ENCODE data around the gene PROM1.

Gene PROM1

DNA sequence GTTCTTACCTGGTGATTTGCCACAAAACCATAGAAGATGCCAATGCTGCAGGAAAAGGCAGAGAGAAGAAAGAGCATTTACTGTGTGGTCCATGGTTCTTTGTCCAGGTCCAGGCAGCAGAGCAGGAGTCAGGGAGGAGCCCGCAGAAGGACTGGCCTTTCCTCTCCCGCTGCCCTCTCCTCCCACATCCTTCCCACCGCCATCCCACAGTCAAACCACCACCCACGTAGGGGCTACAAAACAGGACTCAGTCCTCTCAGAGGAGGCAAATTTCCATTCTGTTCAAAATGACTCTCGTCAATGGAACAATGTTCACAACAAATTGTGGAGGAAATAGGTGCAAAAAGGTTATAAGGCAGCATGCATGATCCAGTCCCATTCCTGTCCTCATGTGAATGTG is 58.6 kb downstream of the PROM1 start:
- DNase-seq = no peak

- peak; percentile 60 for DNase-seq
Observed at GRCh38 chr4:16023776-16024408, 59.9 kb downstream of the PROM1 start.

DNA sequence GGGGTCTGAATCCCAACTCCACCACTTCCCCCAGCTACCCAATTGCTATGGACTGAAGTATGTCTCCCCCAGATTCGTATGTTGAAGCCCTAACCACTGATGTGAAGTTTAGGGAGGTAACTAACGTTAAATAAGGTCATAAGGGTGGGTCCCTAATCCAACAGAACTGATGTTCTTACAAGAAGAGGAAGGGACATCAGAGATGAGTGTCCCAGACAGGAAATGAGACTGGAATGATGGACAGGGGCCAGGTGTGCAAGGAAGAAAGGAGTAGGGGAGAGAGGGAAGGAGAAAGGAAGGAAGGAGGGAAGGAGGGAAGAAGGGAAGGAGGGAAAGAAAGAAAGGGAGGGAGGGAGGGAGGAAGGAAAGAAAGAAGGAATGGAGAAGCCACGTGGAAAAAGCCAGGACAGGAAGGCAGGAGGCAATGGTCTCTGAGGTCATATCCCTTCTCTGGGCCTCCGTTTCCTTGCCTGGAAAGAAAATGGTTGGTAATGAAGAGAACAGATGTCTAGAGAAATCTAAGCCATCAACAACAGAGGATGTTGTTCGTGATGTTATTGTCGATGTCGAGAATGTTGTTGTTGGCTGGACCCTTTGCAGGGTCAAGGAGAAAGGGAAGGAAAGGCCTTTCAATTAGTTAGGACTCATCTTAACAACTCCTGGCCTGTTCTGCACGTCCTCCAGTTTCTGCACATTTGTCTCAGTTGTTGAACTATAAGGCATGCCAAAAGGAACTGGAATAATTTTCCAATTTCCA is 61.8 kb downstream of the PROM1 start:
- no peak for DNase-seq

- DNase-seq = no peak
Observed at GRCh38 chr4:16019649-16020048, 64.2 kb downstream of the PROM1 start.

DNA sequence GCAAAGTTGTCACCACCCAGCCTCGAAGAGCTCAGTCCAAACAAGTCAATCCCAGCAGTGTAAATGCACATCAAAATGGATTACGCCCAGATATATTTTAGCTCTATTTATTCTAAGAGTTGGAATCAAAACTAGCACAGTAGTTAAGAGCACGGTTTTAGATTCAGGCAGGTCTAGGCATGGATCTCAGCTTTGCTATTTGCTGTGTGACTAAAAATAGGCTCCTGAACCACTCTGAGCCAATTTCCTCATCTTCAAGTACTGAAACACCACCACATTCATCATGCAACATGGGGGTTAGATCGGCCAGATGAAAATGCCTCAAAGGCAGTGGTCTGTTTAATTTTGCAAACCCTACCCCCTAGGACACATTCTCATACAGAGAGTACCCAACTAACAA is 65.0 kb downstream of the PROM1 start:
- no peak for DNase-seq

DNA sequence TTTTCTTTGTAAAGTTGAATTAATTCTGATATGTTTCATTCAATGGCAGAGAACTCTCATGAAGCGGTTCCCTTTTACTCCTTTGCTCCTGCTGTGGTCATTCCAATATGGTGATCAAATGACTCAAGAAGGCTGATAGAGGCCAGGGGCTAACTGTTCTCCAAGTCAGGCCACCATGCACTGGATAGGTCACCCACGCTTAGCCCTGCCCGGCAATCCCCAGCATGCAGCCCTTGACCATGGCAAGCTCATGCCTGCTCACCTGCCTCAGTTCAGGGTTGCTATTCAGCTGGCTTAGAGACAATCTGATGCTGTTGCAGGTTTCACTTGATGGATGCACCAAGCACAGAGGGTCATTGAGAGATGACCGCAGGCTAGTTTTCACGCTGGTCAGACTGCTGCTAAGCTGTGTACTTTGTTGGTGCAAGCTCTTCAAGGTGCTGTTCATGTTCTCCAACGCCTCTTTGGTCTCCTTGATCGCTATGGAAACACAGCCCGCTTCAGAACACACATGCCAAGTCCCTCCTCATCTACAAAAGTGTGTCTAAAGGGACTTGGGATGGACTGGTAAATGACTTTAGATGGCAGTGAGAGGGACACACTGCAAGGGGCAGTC is 65.7 kb downstream of the PROM1 start:
- no peak for DNase-seq

- no peak for DNase-seq
Observed at GRCh38 chr4:16016536-16016935, 67.3 kb downstream of the PROM1 start.

- no peak for DNase-seq
Observed at GRCh38 chr4:16011173-16011572, 72.7 kb downstream of the PROM1 start.

DNA sequence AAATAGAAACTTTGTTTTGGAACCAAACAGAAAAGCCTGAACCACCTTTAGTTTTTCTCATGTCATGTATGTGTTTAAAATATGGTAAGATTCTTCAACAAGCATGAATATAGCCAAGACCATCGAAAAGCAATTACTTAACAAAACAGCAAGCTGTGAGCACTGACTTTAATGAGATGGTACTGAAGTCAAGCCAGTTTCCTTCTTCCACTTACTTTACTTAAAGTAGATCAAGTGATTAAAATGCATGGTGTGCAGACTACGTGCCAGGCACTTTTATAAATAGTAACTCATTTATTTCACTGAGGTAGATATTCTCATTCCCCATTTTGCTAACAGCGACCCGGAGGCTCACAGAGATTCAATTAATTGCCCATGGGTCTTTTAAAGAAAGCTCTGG is 74.7 kb downstream of the PROM1 start:
- DNase-seq = no peak

GRCh38 chr4:16007471-16008095 is 76.2 kb downstream of the PROM1 start:
- no peak for DNase-seq

- no peak for DNase-seq
Observed at GRCh38 chr4:16006771-16007446, 76.9 kb downstream of the PROM1 start.

- no peak for DNase-seq
Observed at GRCh38 chr4:16005676-16006075, 78.1 kb downstream of the PROM1 start.

GRCh38 chr4:16001484-16001858 is 82.4 kb downstream of the PROM1 start:
- peak; percentile 30 for DNase-seq

DNA sequence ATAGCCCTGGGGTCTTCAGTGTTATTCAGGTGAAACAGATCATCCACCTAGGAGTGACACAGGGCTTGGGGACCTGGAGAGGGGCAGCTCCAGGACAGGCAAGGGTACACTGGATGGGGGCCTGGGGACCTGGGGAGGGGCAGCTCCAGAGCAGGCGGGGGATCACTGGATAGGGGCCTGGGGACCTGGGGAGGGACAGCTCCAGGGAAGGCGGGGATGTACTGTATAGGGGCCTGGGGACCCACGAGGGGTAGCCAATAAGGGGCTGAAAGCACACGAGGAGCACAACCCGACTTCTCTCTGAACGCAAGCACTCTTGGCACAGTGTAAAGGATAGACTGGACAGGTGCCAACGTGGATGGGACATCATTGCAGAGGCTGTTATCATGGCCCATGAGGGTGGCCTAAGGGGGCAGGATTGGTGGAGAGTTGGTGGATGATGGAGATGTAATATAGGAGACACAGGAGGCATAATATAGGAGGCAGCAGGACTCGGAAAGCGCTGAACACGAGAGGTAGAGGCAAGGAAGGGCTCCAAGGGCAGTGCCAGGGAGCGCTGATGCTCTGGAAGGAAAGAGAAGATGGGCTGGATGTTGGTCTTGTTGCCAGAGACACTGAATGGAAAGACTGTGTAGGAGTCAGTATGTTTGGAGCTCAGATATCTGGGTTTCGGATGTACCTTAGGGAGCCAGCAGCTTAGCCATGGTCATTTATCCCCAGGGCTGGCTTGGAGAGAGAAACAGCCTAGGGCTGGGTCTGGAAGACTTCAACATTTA is 82.9 kb downstream of the PROM1 start:
- no peak for DNase-seq

DNA sequence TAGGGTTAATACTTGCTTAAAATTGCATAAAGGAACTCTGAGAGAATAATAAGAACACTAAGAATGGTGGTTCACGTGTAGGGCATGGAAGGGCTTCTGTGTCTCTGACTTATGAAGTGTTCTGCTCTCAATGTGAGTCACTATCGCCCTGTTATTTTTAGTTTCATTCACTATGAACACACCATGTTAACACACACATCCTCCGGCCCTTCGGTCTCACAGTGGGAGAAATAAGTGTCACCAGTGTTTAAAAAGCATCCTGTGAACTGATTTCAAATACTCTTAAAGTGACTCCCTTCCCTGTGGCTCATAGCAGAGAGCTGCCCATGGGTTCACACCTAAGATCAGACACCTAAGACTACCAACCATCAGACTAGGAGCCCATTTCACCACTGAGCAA is 87.0 kb downstream of the PROM1 start:
- DNase-seq = no peak

DNA sequence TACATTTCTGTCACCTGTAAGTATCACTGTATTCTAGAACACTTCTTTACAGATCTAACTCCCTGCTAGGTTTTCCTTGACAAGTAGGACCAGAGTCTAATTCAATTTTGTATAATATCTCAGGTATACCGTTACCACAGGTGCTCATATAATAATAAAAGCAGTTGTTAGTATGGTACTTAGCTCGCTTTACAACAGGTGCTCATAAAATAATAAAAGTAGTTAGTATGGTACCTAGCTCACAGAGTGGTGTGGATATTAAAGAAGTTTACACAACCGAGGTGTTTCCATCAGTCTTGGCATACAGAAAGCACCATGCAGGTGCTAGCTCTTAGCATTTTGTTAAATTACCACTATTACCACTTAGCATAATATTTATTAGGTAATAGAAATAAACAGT is 88.0 kb downstream of the PROM1 start:
- DNase-seq = no peak

GRCh38 chr4:15992167-15992485 is 91.7 kb downstream of the PROM1 start:
- DNase-seq = no peak

GRCh38 chr4:15990570-15991285 is 93.1 kb downstream of the PROM1 start:
- DNase-seq = no peak

GRCh38 chr4:15989424-15989823 is 94.4 kb downstream of the PROM1 start:
- no peak for DNase-seq

DNA sequence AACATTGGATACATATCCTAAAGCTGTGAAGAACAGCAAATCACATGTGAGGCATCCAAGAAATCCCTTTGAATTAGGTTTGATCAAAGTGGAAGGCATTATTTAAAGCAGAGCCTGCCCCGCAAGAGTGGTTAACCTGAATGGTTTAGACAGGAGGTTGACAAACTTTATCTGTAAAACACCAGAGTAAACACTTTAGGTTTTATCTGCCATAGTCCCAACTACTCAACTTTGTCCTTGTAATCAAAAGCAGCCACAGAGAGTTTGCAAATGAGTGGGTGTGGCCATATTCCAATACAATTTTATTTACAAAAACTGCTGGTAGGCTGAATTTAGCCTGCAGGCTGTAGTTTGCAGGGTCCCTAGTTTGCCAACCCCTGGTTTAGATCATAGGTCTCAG is 95.6 kb downstream of the PROM1 start:
- DNase-seq = no peak

GRCh38 chr4:15986907-15987306 is 96.9 kb downstream of the PROM1 start:
- DNase-seq = no peak

- no peak for DNase-seq
Observed at GRCh38 chr4:15983610-15984009, 100.2 kb downstream of the PROM1 start.
